AG10803 (cell line): ENCODE data around the gene PBX1.

Source experiments
- DNase-seq: peaks from one replicate; pipeline ENCODE4 v3.0.0; 2010; ENCODE audit warnings: low read depth
- H3K4me3 ChIP-seq: 2 replicates; pipeline ENCODE4 v1.5.1; 2011; ENCODE audit warnings: mild to moderate bottlenecking, low read length, control low read depth
- CTCF ChIP-seq: conservative IDR thresholded peaks from 2 replicates; pipeline ENCODE4 v1.5.1; 2011; ENCODE audit warnings: mild to moderate bottlenecking, low read length, control low read depth, inconsistent platforms

PBX1 gene

GRCh38 chr1:164891615-164892014 lies 332.6 kb downstream of the PBX1 start:
- no peak overlapping the region for H3K4me3 ChIP-seq
- no peak for TF ChIP-seq CTCF
- DNase-seq: no peak

DNA sequence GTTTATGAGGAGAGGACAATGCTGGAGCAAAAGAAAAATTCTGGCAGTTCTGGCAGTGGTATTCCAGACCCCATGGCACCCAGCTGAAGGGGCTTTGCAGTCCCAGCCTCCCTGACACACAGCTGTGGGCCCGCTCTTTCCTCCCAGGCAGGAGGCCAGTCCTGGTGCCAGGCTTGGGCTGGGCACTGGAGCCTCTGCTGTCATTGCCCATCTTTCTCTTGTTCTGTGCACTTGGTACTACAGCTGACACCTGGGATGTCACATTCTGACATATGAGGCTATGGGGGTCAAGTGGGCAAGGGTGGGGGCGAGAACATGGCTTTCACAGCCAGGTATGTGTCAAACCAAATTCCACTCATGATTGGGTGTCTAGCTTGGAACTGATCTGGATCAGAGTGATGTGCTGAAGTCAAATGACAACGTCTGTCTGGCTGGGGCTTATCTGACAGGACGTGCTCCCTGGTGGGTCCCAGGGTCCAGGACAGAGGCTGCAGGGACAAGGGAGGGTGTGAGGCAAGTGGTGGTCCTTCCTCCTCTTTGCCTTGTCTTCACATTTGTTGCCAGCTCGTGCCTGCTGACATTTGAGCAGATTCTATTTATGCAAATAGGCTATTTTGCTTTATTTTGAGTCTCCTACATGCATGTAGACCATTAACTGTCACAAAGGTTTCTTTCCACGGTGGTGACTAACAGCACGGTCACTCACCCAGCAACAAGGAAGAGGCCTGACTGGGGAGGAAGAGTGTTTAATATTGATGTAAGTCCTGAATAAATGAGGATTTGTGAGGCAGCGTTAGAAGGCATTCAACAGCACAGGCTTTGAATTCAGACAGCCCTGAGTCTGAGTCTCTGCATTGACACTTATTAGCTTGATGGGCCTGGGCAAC lies 336.3 kb downstream of the PBX1 start:
- no peak overlapping the region for H3K4me3 ChIP-seq
- TF ChIP-seq CTCF: no peak
- no peak for DNase-seq

DNA sequence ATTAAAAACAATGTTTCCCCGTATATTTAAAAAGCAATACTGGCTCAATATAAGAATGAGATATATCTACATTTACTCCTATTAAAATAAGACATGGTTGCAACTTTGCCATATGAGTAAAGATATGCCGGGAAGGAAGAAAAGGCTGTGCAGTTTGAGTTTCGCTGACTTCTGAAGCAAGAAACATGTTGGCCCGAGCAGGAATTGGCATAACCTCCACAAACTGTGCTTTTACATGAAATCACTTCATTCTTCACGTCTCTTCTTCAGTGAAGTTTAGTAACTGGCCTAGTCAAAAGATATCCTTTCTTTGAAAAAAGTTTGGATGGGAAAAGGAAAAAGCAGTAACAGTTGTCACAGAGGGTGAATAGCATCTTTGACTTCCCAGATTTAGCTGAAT lies 342.0 kb downstream of the PBX1 start:
- TF ChIP-seq CTCF: no peak
- H3K4me3 ChIP-seq: no peak overlapping the region
- no peak for DNase-seq
